ENCODE measurements around the gene ZNF25.

GRCh38 chr10:37976880-37977203 is 395 bp upstream of the ZNF25 start:
- TF ChIP-seq NFIC (IDR thresholded peaks at IDR 0.05) (no peak), MYC (IDR thresholded peaks at IDR 0.05; ENCODE audit: low read depth, low read length) (no peak), MYC (CRISPR knock-in tag; IDR thresholded peaks at IDR 0.05; ENCODE audit: borderline replicate concordance, low read depth) (no peak), ZNF212 (CRISPR knock-in tag; IDR thresholded peaks at IDR 0.05) (no peak), TAF15 (IDR thresholded peaks at IDR 0.05; ENCODE audit: low read depth, low read length) (no peak)
- TF ChIP-seq, protein P1, sequence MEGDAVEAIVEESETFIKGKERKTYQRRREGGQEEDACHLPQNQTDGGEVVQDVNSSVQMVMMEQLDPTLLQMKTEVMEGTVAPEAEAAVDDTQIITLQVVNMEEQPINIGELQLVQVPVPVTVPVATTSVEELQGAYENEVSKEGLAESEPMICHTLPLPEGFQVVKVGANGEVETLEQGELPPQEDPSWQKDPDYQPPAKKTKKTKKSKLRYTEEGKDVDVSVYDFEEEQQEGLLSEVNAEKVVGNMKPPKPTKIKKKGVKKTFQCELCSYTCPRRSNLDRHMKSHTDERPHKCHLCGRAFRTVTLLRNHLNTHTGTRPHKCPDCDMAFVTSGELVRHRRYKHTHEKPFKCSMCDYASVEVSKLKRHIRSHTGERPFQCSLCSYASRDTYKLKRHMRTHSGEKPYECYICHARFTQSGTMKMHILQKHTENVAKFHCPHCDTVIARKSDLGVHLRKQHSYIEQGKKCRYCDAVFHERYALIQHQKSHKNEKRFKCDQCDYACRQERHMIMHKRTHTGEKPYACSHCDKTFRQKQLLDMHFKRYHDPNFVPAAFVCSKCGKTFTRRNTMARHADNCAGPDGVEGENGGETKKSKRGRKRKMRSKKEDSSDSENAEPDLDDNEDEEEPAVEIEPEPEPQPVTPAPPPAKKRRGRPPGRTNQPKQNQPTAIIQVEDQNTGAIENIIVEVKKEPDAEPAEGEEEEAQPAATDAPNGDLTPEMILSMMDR (IDR thresholded peaks at IDR 0.05 in 2 of 3, conservative IDR thresholded peaks at IDR 0.05 in 1 of 3; ENCODE audit: insufficient read depth in 2 of 3, low read depth in 1 of 3, low read length in 3 of 3) = no peak

All from K562 (cell line).